Stomach smooth muscle (tissue), 2 donors: Measurements from ENCODE around the gene TEP1.
A peak's percentile ranks its signal among the peaks of the same experiment; 100 is the strongest.
"Not testable (repeated sequence)": the region's sequence is repeated elsewhere in the genome, so short reads cannot be mapped to it uniquely, and the experiment has no call there.

Experiments used
- H3K27ac ChIP-seq: one replicate; pipeline ENCODE4 v1.7.0; 2013; ENCODE audit warnings: mild to moderate bottlenecking, low read length, inconsistent platforms
- H3K27me3 ChIP-seq, 2 donors: one replicate each; pipeline ENCODE4 v1.7.0; 2013; ENCODE audit warnings: low read length in 2 of 2; ENCODE audit not compliant: insufficient read depth in 2 of 2, control insufficient read depth in 1 of 2
- H3K36me3 ChIP-seq, 2 donors: one replicate each; pipeline ENCODE4 v1.7.0; 2013; ENCODE audit warnings: low read length in 2 of 2; ENCODE audit not compliant: control insufficient read depth in 2 of 2, insufficient read depth in 2 of 2
- H3K4me1 ChIP-seq: one replicate; pipeline ENCODE4 v1.7.0; 2013; ENCODE audit warnings: low read length; ENCODE audit not compliant: control insufficient read depth, insufficient read depth
- H3K4me3 ChIP-seq, 2 donors: one replicate each; pipeline ENCODE4 v1.7.0; 2013; ENCODE audit warnings: low read length in 2 of 2
- H3K9ac ChIP-seq, 2 donors: one replicate each; pipeline ENCODE4 v1.7.0; 2013; ENCODE audit warnings: low read length in 2 of 2, mild to moderate bottlenecking in 1 of 2
- H3K9me3 ChIP-seq, 2 donors: one replicate each; pipeline ENCODE4 v1.7.0; 2013; ENCODE audit warnings: low read length in 2 of 2; ENCODE audit not compliant: control insufficient read depth in 2 of 2
- donor health status: healthy.
- donor health status: Pancreatic carcinoma.

The TEP1 gene

DNA sequence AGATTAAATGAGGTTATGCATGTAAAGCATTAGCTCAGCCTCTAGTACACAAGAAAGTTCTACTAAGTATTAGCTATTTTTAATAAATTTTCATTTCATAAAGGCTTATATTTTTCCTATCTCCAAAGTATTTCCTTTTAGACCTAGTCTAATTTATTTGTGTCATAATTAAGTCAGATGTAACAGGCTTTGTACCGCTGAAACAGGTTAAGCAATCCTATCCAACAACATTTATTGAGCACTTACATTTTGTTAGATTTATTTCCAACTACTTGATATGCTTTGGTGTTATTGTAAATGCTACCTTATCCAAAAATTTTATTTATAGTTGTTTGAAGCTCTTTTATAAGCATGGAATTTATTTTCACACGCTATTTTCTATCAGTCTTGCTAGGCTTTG, 71.7 kb downstream of the TEP1 start:
- no peak overlapping the region for H3K27ac ChIP-seq
- no peaks in the 10 kb centered on the region for H3K9me3 ChIP-seq
- peak overlapping the region in 1 of 2 donors; percentile 77 for H3K9ac ChIP-seq
- peaks cover 8 to 14% of the 10 kb centered on the region in 2 donors for H3K36me3 ChIP-seq
- H3K4me1 ChIP-seq: no peaks in the 10 kb centered on the region
- H3K4me3 ChIP-seq: no peak overlapping the region
- H3K27me3 ChIP-seq: no peaks in the 10 kb centered on the region

DNA sequence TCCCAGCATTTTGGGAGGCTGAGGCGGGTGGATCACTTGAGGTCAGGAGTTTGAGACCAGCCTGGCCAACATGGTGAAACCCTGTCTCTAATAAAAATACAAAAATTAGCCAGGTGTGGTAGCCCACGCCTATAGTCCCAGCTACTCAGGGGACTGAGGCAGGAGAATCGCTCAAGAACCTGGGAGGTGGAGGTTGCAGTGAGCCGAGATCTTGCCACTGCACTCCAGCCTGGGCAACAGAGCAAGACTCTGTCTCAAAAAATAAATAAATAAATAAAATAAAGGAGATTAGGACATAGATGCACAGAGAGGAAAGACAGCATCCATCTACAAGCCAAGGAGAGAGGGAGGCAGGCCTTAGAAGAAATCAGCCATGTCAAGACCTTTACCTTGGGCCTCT, 72.3 kb downstream of the TEP1 start:
- not testable (repeated sequence) for H3K9me3 ChIP-seq, H3K9ac ChIP-seq, H3K4me1 ChIP-seq, H3K27ac ChIP-seq, H3K27me3 ChIP-seq, H3K4me3 ChIP-seq
- H3K36me3 ChIP-seq: peaks cover 8 to 11% of the 10 kb centered on the region in 2 donors

DNA sequence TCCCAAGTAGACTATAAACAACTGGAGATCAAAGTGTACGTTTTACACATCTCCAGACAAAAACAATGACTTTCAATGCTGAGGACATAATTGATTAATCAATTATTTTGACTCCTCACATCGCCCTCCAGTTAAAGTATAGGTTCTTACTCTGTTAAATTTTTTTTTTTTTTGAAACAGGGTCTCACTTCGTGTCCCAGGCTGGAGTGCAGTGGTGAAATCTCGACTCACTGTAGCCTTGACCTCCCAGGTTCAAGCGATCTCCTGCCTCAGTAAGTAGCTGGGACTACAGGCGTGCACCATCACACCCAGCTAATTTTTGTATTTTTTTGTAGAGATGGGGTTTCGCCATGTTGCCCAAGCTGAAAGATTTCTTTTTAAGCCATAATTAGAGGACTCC, 79.3 kb downstream of the TEP1 start:
- H3K9ac ChIP-seq: no peak overlapping the region
- no peaks in the 10 kb centered on the region for H3K27me3 ChIP-seq
- no peak overlapping the region for H3K4me3 ChIP-seq
- H3K4me1 ChIP-seq: no peaks in the 10 kb centered on the region
- no peaks in the 10 kb centered on the region for H3K9me3 ChIP-seq
- H3K36me3 ChIP-seq: no peaks in the 10 kb centered on the region
- peak overlapping the region; percentile 90 for H3K27ac ChIP-seq

DNA sequence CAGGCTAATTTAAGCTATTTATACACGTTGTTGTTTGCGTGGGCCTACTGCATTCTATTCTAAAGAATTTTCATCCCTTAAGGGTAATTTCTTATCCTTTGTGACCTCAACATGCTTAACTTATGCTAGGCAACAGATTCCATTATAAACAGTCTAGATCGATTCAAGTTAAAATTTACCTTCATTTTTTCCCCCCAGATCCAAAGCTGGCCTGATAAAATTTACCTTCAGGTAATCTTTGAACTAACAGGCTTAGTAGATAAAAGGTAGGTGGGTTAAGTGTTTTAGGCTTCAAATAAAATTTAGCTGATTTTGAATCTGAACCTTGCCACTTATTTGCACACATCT, 79.8 kb downstream of the TEP1 start:
- Histone ChIP-seq H3K36me3 (peaks cover 2 to 4% of the 10 kb centered on the region in 2 donors), H3K27ac (peak overlapping the region; percentile 90), H3K9me3 (no peaks in the 10 kb centered on the region), H3K27me3 (no peaks in the 10 kb centered on the region), H3K4me1 (no peaks in the 10 kb centered on the region), H3K9ac (peak overlapping the region; percentile 82 to 93), H3K4me3 (peak overlapping the region; percentile 87 to 93)

DNA sequence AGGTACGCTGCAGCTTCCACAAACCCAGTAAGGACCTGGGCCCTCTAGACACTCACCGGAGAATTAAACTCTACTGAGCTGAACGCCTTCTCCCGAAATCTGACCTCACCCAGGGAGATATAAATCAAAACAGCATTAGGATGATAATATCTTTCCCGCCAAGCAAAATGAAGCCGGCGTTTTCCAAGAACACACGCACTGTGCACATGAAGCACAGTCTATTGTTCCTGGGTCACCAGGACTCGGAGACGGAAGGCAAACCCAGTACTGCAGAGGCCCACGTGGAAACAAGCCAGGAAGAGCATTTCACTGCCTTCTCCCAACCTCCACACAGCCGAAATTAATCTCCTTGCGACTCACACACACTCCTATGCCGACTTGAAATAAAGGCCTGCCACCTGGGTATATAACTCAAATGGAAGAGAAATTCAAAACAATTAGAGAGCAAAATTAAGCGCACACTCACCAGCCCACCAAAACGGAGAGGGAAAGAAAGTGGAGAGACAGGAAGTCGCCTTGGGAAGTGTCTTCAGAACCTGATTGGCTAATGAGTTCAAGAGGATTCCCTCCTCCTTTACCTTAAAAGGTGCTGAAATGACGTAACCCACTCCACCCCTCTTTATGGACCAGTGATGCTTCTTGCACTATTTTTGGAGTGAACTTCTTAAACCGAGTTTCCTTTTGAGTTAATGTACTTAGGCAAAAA, 80.4 kb downstream of the TEP1 start, which contains the start of gene CCNB1IP1:
TSS of gene CCNB1IP1 (minus strand) at position 492 of the 706 bp plus-strand sequence. CDS start 16,756 bp downstream, outside the sequence.
- Histone ChIP-seq H3K27ac (peak within 1 kb of the TSS; percentile 90), H3K9ac (peak within 1 kb of the TSS; percentile 82 to 93), H3K4me3 (peak within 1 kb of the TSS; percentile 87 to 93), H3K4me1 (no peaks in the 10 kb centered on the region), H3K9me3 (no peaks in the 10 kb centered on the region), H3K27me3 (no peaks in the 10 kb centered on the region), H3K36me3 (peaks cover 2 to 4% of the 10 kb centered on the region in 2 donors)

DNA sequence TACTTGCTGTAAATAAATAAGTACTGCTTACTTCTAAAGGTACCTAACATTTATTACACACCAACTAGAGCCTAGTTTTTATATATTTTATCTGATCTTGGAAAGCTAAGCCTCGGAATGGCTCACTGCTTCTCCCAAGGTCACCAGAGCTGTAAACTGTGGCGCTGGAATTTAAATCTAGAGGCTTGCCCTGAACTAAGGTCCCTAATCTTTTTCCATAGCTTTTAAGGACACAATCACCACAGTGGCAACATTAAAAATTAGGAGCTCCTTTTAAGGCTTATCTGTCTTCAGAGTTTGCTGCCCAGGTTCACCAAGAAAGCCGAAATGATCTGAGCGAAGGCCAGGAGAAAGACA, 80.9 kb downstream of the TEP1 start:
- H3K27ac ChIP-seq: peak overlapping the region; percentile 90
- no peaks in the 10 kb centered on the region for H3K27me3 ChIP-seq
- no peaks in the 10 kb centered on the region for H3K9me3 ChIP-seq
- peak overlapping the region; percentile 82 to 93 for H3K9ac ChIP-seq
- peak overlapping the region; percentile 87 to 93 for H3K4me3 ChIP-seq
- H3K4me1 ChIP-seq: no peaks in the 10 kb centered on the region
- H3K36me3 ChIP-seq: peaks cover 2 to 4% of the 10 kb centered on the region in 2 donors

DNA sequence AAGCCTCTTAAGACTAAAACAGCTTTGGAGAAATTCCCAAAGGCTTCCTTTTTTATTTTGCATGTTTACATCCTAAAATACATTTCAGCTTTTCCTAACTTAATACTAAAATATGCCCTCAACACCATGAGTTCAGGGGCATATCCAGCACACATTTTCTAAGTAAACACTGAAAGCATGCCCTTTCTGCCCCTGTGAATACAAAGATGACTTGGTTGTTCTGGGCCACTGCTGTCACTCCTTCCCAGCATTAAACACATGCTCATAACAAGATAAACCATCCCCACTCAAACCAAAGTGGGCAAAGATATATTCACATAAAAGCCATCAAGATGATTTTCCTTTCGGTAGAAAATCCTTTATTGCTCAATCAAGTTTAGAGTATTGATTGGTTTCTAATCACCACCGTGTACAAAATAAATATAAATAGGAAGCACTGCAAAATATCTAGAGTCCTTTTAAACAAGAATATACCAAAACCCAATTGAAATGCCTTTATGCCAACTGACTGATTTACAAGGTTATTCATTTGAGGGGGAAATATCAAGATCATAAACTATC, 82.2 kb downstream of the TEP1 start:
- H3K36me3 ChIP-seq: peaks cover 4 to 6% of the 10 kb centered on the region in 2 donors
- no peaks in the 10 kb centered on the region for H3K4me1 ChIP-seq
- no peaks in the 10 kb centered on the region for H3K27me3 ChIP-seq
- H3K27ac ChIP-seq: no peak overlapping the region
- no peaks in the 10 kb centered on the region for H3K9me3 ChIP-seq
- no peak overlapping the region for H3K4me3 ChIP-seq
- no peak overlapping the region for H3K9ac ChIP-seq

DNA sequence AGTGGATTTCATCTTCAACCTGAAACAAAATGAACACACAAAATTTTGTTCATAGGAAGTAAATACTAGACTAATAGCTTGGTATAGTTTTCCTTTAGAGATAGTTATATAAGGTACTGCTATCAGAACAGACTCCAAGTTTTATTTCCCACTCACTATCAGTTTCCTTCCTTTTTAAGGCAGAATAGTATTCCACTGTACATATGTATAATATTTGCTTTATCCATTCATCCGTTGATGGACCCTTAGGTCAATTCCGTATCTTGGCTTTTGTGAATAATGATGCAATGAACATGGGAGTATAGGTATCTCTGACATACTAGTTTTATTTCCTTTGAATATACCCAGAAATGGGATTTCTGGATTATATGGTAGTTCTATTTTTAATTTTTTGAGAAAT, 83.9 kb downstream of the TEP1 start:
- Histone ChIP-seq H3K27me3 (no peaks in the 10 kb centered on the region), H3K27ac (no peak overlapping the region), H3K4me1 (no peaks in the 10 kb centered on the region), H3K36me3 (peaks cover 7 to 9% of the 10 kb centered on the region in 2 donors), H3K9ac (no peak overlapping the region), H3K4me3 (no peak overlapping the region), H3K9me3 (no peaks in the 10 kb centered on the region)

DNA sequence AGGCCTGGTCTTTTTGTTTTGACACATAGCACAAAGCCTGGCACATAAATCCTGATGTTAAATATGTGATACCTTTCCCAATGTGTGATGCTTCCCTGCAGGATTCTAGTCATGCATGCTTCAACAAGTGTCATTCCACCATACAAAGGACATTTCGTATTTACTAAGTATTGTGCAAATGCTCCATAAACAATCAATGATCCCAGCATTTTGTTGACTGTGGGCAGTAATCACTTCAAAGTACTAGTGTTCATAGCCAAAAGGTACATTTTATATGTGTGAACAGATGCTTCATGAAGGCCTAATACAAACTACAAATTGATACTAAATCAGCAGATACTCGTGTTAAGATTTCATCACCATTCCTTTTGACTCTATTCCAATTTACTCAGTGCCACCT, 84.6 kb downstream of the TEP1 start:
- Histone ChIP-seq H3K9ac (no peak overlapping the region), H3K27me3 (no peaks in the 10 kb centered on the region), H3K36me3 (peaks cover 9% of the 10 kb centered on the region in 2 donors), H3K4me1 (no peaks in the 10 kb centered on the region), H3K4me3 (no peak overlapping the region), H3K27ac (no peak overlapping the region), H3K9me3 (no peaks in the 10 kb centered on the region)

DNA sequence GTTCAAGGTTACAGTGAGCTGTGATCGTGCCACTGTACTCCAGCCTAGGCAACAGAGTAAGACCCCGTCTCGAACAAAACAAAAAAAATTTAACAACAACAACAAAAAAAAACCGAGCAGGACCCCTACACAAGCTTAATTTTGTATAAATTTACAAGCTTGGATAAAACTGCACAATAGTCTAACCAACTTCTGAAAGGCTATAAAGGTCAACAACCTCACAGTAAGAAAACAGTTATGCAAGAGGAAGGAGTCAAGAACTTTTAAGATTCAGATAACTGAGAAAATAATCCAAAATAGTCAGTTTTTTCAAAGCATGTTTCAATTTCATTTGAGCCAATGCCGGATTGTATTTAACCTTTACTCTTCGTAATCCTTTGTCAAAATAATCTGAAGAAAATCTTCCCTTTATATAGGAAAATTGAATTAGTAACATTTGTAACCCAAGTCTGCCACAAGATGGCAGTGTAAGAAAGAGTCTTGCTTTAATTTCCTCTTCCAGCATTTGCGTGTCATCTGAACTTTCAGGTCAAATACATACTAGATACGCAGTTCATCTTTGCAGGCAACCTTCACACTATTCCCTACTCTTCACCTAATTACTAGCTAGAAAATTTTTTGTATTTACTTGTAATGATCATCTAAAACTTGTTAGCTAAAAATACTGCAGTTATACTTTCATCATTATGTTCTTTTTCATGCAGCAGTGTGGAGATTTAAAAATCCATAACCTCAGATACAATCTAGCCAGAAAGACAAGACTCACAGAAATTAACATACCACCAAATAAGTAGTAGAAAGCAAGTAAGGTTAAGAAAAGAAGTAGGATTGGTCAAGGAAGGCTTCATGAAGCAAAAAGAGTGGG, 86.1 kb downstream of the TEP1 start:
- Histone ChIP-seq H3K36me3 (peaks cover 9 to 15% of the 10 kb centered on the region in 2 donors), H3K27me3 (no peaks in the 10 kb centered on the region), H3K9me3 (no peaks in the 10 kb centered on the region), H3K9ac (no peak overlapping the region), H3K27ac (no peak overlapping the region), H3K4me1 (no peaks in the 10 kb centered on the region), H3K4me3 (no peak overlapping the region)
